Measurements from ENCODE around the gene LDLR.
A peak's percentile ranks its signal among the peaks of the same experiment; 100 is the strongest.

LDLR gene

GRCh38 chr19:11089254-11090013, at the start of gene LDLR:
Gene LDLR, plus strand, starts transcription at chr19:11089463. Its CDS starts 86 bp downstream, at chr19:11089549.
- H3K27ac ChIP-seq (ENCODE audit: low read depth in 2 of 2, low read length in 2 of 2), result peak within 1 kb of the TSS; percentile 90 to 99
- H3K9ac ChIP-seq (ENCODE audit: low read depth in 1 of 2, low read length in 2 of 2), result peak within 1 kb of the TSS; percentile 85 to 94
- H3K27me3 ChIP-seq (ENCODE audit: control insufficient read depth in 2 of 2, insufficient read depth in 2 of 2, low read length in 2 of 2), result no peaks in the 10 kb centered on the region
- H3K9me3 ChIP-seq (ENCODE audit: control insufficient read depth in 2 of 2, low read length in 2 of 2), result no peaks in the 10 kb centered on the region
- peaks cover 32% of the 10 kb centered on the region in 2 donors for H3K4me1 ChIP-seq (ENCODE audit: control insufficient read depth in 2 of 2, insufficient read depth in 2 of 2, low read length in 2 of 2)
- H3K4me3 ChIP-seq (ENCODE audit: low read length in 2 of 2), result peak within 1 kb of the TSS; percentile 78 to 88
- H3K36me3 ChIP-seq (ENCODE audit: control insufficient read depth in 2 of 2, insufficient read depth in 2 of 2, low read length in 2 of 2), result no peaks in the 10 kb centered on the region

- no peak overlapping the region for H3K4me3 ChIP-seq (ENCODE audit: low read length in 2 of 2)
- H3K27ac ChIP-seq (ENCODE audit: low read depth in 2 of 2, low read length in 2 of 2), result no peak overlapping the region
- H3K4me1 ChIP-seq (ENCODE audit: control insufficient read depth in 2 of 2, insufficient read depth in 2 of 2, low read length in 2 of 2), result peaks cover under 1 to 4% of the 10 kb centered on the region in 2 donors
- peaks cover 37 to 42% of the 10 kb centered on the region in 2 donors for H3K36me3 ChIP-seq (ENCODE audit: control insufficient read depth in 2 of 2, insufficient read depth in 2 of 2, low read length in 2 of 2)
- no peaks in the 10 kb centered on the region for H3K27me3 ChIP-seq (ENCODE audit: control insufficient read depth in 2 of 2, insufficient read depth in 2 of 2, low read length in 2 of 2)
- H3K9me3 ChIP-seq (ENCODE audit: control insufficient read depth in 2 of 2, low read length in 2 of 2), result no peaks in the 10 kb centered on the region
- no peak overlapping the region for H3K9ac ChIP-seq (ENCODE audit: low read depth in 1 of 2, low read length in 2 of 2)
Measured at GRCh38 chr19:11041194-11041593, 48.1 kb upstream of the LDLR start.

GRCh38 chr19:11041966-11042627, 47.2 kb upstream of the LDLR start:
- Histone ChIP-seq H3K27ac (ENCODE audit: low read depth in 2 of 2, low read length in 2 of 2) (peak overlapping the region in 1 of 2 donors; percentile 41), H3K36me3 (ENCODE audit: control insufficient read depth in 2 of 2, insufficient read depth in 2 of 2, low read length in 2 of 2) (peaks cover 29 to 38% of the 10 kb centered on the region in 2 donors), H3K27me3 (ENCODE audit: control insufficient read depth in 2 of 2, insufficient read depth in 2 of 2, low read length in 2 of 2) (no peaks in the 10 kb centered on the region), H3K9me3 (ENCODE audit: control insufficient read depth in 2 of 2, low read length in 2 of 2) (no peaks in the 10 kb centered on the region), H3K4me3 (ENCODE audit: low read length in 2 of 2) (no peak overlapping the region), H3K4me1 (ENCODE audit: control insufficient read depth in 2 of 2, insufficient read depth in 2 of 2, low read length in 2 of 2) (peaks cover 0 to 4% of the 10 kb centered on the region in 2 donors), H3K9ac (ENCODE audit: low read depth in 1 of 2, low read length in 2 of 2) (no peak overlapping the region)

- H3K9ac ChIP-seq (ENCODE audit: low read depth in 1 of 2, low read length in 2 of 2), result no peak overlapping the region
- no peak overlapping the region for H3K27ac ChIP-seq (ENCODE audit: low read depth in 2 of 2, low read length in 2 of 2)
- no peaks in the 10 kb centered on the region for H3K27me3 ChIP-seq (ENCODE audit: control insufficient read depth in 2 of 2, insufficient read depth in 2 of 2, low read length in 2 of 2)
- no peak overlapping the region for H3K4me3 ChIP-seq (ENCODE audit: low read length in 2 of 2)
- H3K4me1 ChIP-seq (ENCODE audit: control insufficient read depth in 2 of 2, insufficient read depth in 2 of 2, low read length in 2 of 2), result peaks cover 3 to 7% of the 10 kb centered on the region in 2 donors
- H3K36me3 ChIP-seq (ENCODE audit: control insufficient read depth in 2 of 2, insufficient read depth in 2 of 2, low read length in 2 of 2), result peaks cover 19 to 29% of the 10 kb centered on the region in 2 donors
- no peaks in the 10 kb centered on the region for H3K9me3 ChIP-seq (ENCODE audit: control insufficient read depth in 2 of 2, low read length in 2 of 2)
Measured at GRCh38 chr19:11044431-11044830, 44.8 kb upstream of the LDLR start.

GRCh38 chr19:11045536-11045935, 43.7 kb upstream of the LDLR start:
- Histone ChIP-seq H3K36me3 (ENCODE audit: control insufficient read depth in 2 of 2, insufficient read depth in 2 of 2, low read length in 2 of 2) (peaks cover 22 to 29% of the 10 kb centered on the region in 2 donors), H3K4me3 (ENCODE audit: low read length in 2 of 2) (no peak overlapping the region), H3K4me1 (ENCODE audit: control insufficient read depth in 2 of 2, insufficient read depth in 2 of 2, low read length in 2 of 2) (peaks cover 5 to 7% of the 10 kb centered on the region in 2 donors), H3K27me3 (ENCODE audit: control insufficient read depth in 2 of 2, insufficient read depth in 2 of 2, low read length in 2 of 2) (no peaks in the 10 kb centered on the region), H3K27ac (ENCODE audit: low read depth in 2 of 2, low read length in 2 of 2) (no peak overlapping the region), H3K9me3 (ENCODE audit: control insufficient read depth in 2 of 2, low read length in 2 of 2) (no peaks in the 10 kb centered on the region), H3K9ac (ENCODE audit: low read depth in 1 of 2, low read length in 2 of 2) (no peak overlapping the region)

- Histone ChIP-seq H3K4me3 (ENCODE audit: low read length in 2 of 2) (no peak overlapping the region), H3K9me3 (ENCODE audit: control insufficient read depth in 2 of 2, low read length in 2 of 2) (no peaks in the 10 kb centered on the region), H3K36me3 (ENCODE audit: control insufficient read depth in 2 of 2, insufficient read depth in 2 of 2, low read length in 2 of 2) (peaks cover 16 to 24% of the 10 kb centered on the region in 2 donors), H3K9ac (ENCODE audit: low read depth in 1 of 2, low read length in 2 of 2) (no peak overlapping the region), H3K27me3 (ENCODE audit: control insufficient read depth in 2 of 2, insufficient read depth in 2 of 2, low read length in 2 of 2) (no peaks in the 10 kb centered on the region), H3K27ac (ENCODE audit: low read depth in 2 of 2, low read length in 2 of 2) (no peak overlapping the region), H3K4me1 (ENCODE audit: control insufficient read depth in 2 of 2, insufficient read depth in 2 of 2, low read length in 2 of 2) (peaks cover 5 to 6% of the 10 kb centered on the region in 2 donors)
Measured at GRCh38 chr19:11046605-11047354, 42.5 kb upstream of the LDLR start.

GRCh38 chr19:11047866-11048265, 41.4 kb upstream of the LDLR start:
- Histone ChIP-seq H3K27me3 (ENCODE audit: control insufficient read depth in 2 of 2, insufficient read depth in 2 of 2, low read length in 2 of 2) (no peaks in the 10 kb centered on the region), H3K4me3 (ENCODE audit: low read length in 2 of 2) (no peak overlapping the region), H3K9me3 (ENCODE audit: control insufficient read depth in 2 of 2, low read length in 2 of 2) (no peaks in the 10 kb centered on the region), H3K9ac (ENCODE audit: low read depth in 1 of 2, low read length in 2 of 2) (no peak overlapping the region), H3K4me1 (ENCODE audit: control insufficient read depth in 2 of 2, insufficient read depth in 2 of 2, low read length in 2 of 2) (peaks cover 3 to 5% of the 10 kb centered on the region in 2 donors), H3K27ac (ENCODE audit: low read depth in 2 of 2, low read length in 2 of 2) (no peak overlapping the region), H3K36me3 (ENCODE audit: control insufficient read depth in 2 of 2, insufficient read depth in 2 of 2, low read length in 2 of 2) (peaks cover 10 to 19% of the 10 kb centered on the region in 2 donors)

- H3K9me3 ChIP-seq (ENCODE audit: control insufficient read depth in 2 of 2, low read length in 2 of 2), result no peaks in the 10 kb centered on the region
- no peak overlapping the region for H3K27ac ChIP-seq (ENCODE audit: low read depth in 2 of 2, low read length in 2 of 2)
- peaks cover 6 to 15% of the 10 kb centered on the region in 2 donors for H3K36me3 ChIP-seq (ENCODE audit: control insufficient read depth in 2 of 2, insufficient read depth in 2 of 2, low read length in 2 of 2)
- peaks cover 3 to 5% of the 10 kb centered on the region in 2 donors for H3K4me1 ChIP-seq (ENCODE audit: control insufficient read depth in 2 of 2, insufficient read depth in 2 of 2, low read length in 2 of 2)
- H3K4me3 ChIP-seq (ENCODE audit: low read length in 2 of 2), result no peak overlapping the region
- H3K27me3 ChIP-seq (ENCODE audit: control insufficient read depth in 2 of 2, insufficient read depth in 2 of 2, low read length in 2 of 2), result no peaks in the 10 kb centered on the region
- no peak overlapping the region for H3K9ac ChIP-seq (ENCODE audit: low read depth in 1 of 2, low read length in 2 of 2)
Measured at GRCh38 chr19:11050323-11051114, 38.7 kb upstream of the LDLR start.

GRCh38 chr19:11053817-11054195, 35.5 kb upstream of the LDLR start:
- Histone ChIP-seq H3K9me3 (ENCODE audit: control insufficient read depth in 2 of 2, low read length in 2 of 2) (no peaks in the 10 kb centered on the region), H3K4me1 (ENCODE audit: control insufficient read depth in 2 of 2, insufficient read depth in 2 of 2, low read length in 2 of 2) (peaks cover 2 to 5% of the 10 kb centered on the region in 2 donors), H3K4me3 (ENCODE audit: low read length in 2 of 2) (no peak overlapping the region), H3K9ac (ENCODE audit: low read depth in 1 of 2, low read length in 2 of 2) (no peak overlapping the region), H3K27ac (ENCODE audit: low read depth in 2 of 2, low read length in 2 of 2) (no peak overlapping the region), H3K27me3 (ENCODE audit: control insufficient read depth in 2 of 2, insufficient read depth in 2 of 2, low read length in 2 of 2) (no peaks in the 10 kb centered on the region), H3K36me3 (ENCODE audit: control insufficient read depth in 2 of 2, insufficient read depth in 2 of 2, low read length in 2 of 2) (peaks cover 9 to 24% of the 10 kb centered on the region in 2 donors)
